Mesendoderm (in vitro differentiated cells): ENCODE data around the gene DLG2.

ENCODE experiments used
- DNase-seq: peaks from one replicate; pipeline ENCODE4 v3.0.0; 2013
- H2AK5ac ChIP-seq: 2 replicates; pipeline ENCODE4 v1.6.1; 2013; ENCODE audit warnings: low read length, inconsistent platforms
- H2BK120ac ChIP-seq: 2 replicates; pipeline ENCODE4 v1.6.1; 2013; ENCODE audit warnings: low read depth, mild to moderate bottlenecking, low read length, moderate library complexity, mixed read lengths
- H2BK15ac ChIP-seq: replicated peaks from 2 replicates; pipeline ENCODE4 v1.6.1; 2013; ENCODE audit warnings: low read depth, mild to moderate bottlenecking, moderate library complexity
- H2BK5ac ChIP-seq: 2 replicates; pipeline ENCODE4 v1.6.1; 2013; ENCODE audit warnings: low read length, inconsistent platforms
- H3K18ac ChIP-seq: 2 replicates; pipeline ENCODE4 v1.6.1; 2013; ENCODE audit warnings: mild to moderate bottlenecking, low read length, mixed read lengths
- H3K23ac ChIP-seq: one replicate; pipeline ENCODE4 v1.6.1; 2013; ENCODE audit warnings: low read length
- H3K27ac ChIP-seq: 2 replicates; pipeline ENCODE4 v1.5.1; 2013; ENCODE audit warnings: low read depth, mild to moderate bottlenecking, inconsistent platforms, low read length, moderate library complexity
- H3K27me3 ChIP-seq: 2 replicates; pipeline ENCODE4 v1.6.1; 2013; ENCODE audit warnings: low read length, control low read depth, mild to moderate bottlenecking, inconsistent platforms; ENCODE audit not compliant: insufficient read depth, poor library complexity
- H3K36me3 ChIP-seq: 2 replicates; pipeline ENCODE4 v1.6.1; 2013; ENCODE audit warnings: low read length, inconsistent platforms; ENCODE audit not compliant: control insufficient read depth, insufficient read depth
- H3K4ac ChIP-seq: one replicate; pipeline ENCODE4 v1.6.1; 2013; ENCODE audit warnings: low read depth, mild to moderate bottlenecking, low read length, moderate library complexity
- H3K4me1 ChIP-seq: 2 replicates; pipeline ENCODE4 v1.6.1; 2013; ENCODE audit warnings: low read depth, low read length, inconsistent platforms; ENCODE audit not compliant: control insufficient read depth
- H3K4me2 ChIP-seq: 2 replicates; pipeline ENCODE4 v1.6.1; 2013; ENCODE audit warnings: low read length
- H3K4me3 ChIP-seq: 2 replicates; pipeline ENCODE4 v1.5.1; 2013; ENCODE audit warnings: mild to moderate bottlenecking, low read length
- H3K56ac ChIP-seq: one replicate; pipeline ENCODE4 v1.6.1; 2013; ENCODE audit warnings: low read length
- H3K79me1 ChIP-seq: 2 replicates; pipeline ENCODE4 v1.6.1; 2013; ENCODE audit warnings: low read length, inconsistent platforms
- H3K79me2 ChIP-seq: 2 replicates; pipeline ENCODE4 v1.6.1; 2013; ENCODE audit warnings: mild to moderate bottlenecking, low read length; ENCODE audit not compliant: control insufficient read depth, insufficient read depth
- H3K9ac ChIP-seq: 2 replicates; pipeline ENCODE4 v1.6.1; 2013; ENCODE audit warnings: low read length, inconsistent platforms
- H4K5ac ChIP-seq: one replicate; pipeline ENCODE4 v1.6.1; 2013; ENCODE audit warnings: low read length
- H4K8ac ChIP-seq: one replicate; pipeline ENCODE4 v1.6.1; 2013; ENCODE audit warnings: low read depth, mild to moderate bottlenecking, control low read depth, low read length, moderate library complexity
- WGBS: extraction: QIAGEN DNeasy Blood & Tissue Kit; methylation state at CpG from one replicate; pipeline ENCODE4 v1.1.7; 2013; ENCODE audit warnings: low lambda C conversion rate, missing lambda C conversion rate; ENCODE audit not compliant: insufficient coverage; ENCODE audit errors: extremely low coverage; 5-methylcytosine and 5-hydroxymethylcytosine counted together

Gene DLG2

DNA sequence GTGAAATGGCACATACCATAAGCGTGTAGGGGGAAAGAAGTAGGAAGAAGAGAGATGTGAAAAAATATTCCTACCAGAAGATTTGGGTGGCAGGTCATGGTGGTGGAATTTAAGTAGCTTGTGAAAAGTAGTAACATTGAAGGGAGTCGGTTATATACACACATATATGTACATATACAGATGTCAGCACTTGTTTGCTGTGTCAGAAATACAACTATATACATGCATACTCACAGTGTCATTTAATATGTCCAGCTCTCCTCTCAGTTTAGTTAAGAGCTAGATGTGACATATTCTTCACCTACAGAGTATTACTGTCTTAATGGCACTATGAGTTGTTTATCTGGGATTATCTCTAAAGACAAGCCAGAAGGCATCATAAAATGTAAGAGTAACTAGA is 1353.6 kb downstream of the DLG2 start:
- WGBS: no CpG with 5 or more reads among the region's 2 CpGs

DNA sequence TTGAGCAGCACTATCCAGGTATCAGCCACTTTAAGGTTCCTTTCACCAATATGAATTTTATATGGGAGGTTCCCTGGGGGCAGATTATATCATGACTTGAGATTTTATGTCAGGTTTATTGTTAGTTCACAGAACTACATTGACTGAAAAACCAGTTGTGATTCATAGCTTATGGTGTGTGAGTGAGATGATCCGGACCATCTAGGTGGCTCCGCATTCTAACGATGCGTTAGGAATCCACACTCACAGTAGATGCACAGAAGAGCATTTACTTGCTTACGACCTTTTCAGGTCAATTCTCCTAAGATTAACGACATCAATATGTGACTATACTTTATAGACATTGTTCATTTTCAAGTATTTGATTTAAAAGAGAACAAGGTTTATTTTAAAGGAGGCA is 1356.7 kb downstream of the DLG2 start:
- Histone ChIP-seq H2AK5ac (no peak overlapping the region), H3K4me1 (no peaks in the 10 kb centered on the region), H2BK15ac (no peak overlapping the region), H3K79me2 (no peaks in the 10 kb centered on the region), H3K23ac (no peak overlapping the region), H3K4me2 (no peak overlapping the region), H3K27me3 (no peaks in the 10 kb centered on the region), H3K4me3 (no peak overlapping the region), H3K56ac (no peak overlapping the region), H3K4ac (no peak overlapping the region), H3K18ac (no peak overlapping the region), H2BK120ac (no peak overlapping the region), H3K36me3 (no peaks in the 10 kb centered on the region), H4K8ac (no peak overlapping the region), H4K5ac (no peak overlapping the region), H3K27ac (no peak overlapping the region), H3K9ac (no peak overlapping the region), H2BK5ac (no peak overlapping the region), H3K79me1 (no peaks in the 10 kb centered on the region)
- no peak for DNase-seq
- WGBS: no CpG with 5 or more reads among the region's 6 CpGs

More for the DNA sequence above, 1353.6 kb downstream of the DLG2 start:
- H3K79me1 ChIP-seq: no peaks in the 10 kb centered on the region
- no peaks in the 10 kb centered on the region for H3K79me2 ChIP-seq
- no peak overlapping the region for H3K18ac ChIP-seq
- no peak overlapping the region for H4K8ac ChIP-seq
- H3K4me2 ChIP-seq: no peak overlapping the region
- H3K36me3 ChIP-seq: no peaks in the 10 kb centered on the region
- no peak overlapping the region for H4K5ac ChIP-seq
- no peak overlapping the region for H3K27ac ChIP-seq
- H2BK5ac ChIP-seq: no peak overlapping the region
- no peak overlapping the region for H3K4ac ChIP-seq
- no peak overlapping the region for H3K9ac ChIP-seq
- H2BK15ac ChIP-seq: no peak overlapping the region
- H3K4me3 ChIP-seq: no peak overlapping the region
- no peak for DNase-seq
- H3K56ac ChIP-seq: no peak overlapping the region
- H3K4me1 ChIP-seq: no peaks in the 10 kb centered on the region
- H2AK5ac ChIP-seq: no peak overlapping the region
- H3K27me3 ChIP-seq: no peaks in the 10 kb centered on the region
- H3K23ac ChIP-seq: no peak overlapping the region
- H2BK120ac ChIP-seq: no peak overlapping the region

DNA sequence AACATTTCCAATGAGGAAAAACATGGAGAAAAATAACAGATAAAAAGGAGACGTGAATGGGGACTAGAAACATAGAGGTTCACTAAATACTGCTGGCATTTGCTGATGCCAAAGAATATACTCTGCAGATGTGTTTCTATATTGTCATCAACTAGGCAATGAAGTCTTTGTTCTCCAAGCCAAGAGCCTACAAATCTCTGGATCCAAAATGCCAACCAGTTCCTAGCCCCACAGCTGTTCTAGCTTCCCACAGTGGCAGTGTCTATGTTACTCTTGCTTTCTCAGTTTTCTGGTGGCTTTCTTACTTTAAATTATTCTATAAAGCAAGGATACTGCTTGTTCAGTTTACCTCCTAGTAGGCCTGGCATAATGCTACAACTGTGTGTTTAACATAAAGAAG is 1363.1 kb downstream of the DLG2 start:
- H3K79me2 ChIP-seq: no peaks in the 10 kb centered on the region
- H4K8ac ChIP-seq: no peak overlapping the region
- no peaks in the 10 kb centered on the region for H3K4me1 ChIP-seq
- H2BK5ac ChIP-seq: no peak overlapping the region
- H3K4me2 ChIP-seq: no peak overlapping the region
- no peaks in the 10 kb centered on the region for H3K79me1 ChIP-seq
- no peak overlapping the region for H2AK5ac ChIP-seq
- no peak overlapping the region for H2BK15ac ChIP-seq
- no peak for DNase-seq
- H3K23ac ChIP-seq: no peak overlapping the region
- no peak overlapping the region for H4K5ac ChIP-seq
- no peak overlapping the region for H3K27ac ChIP-seq
- no peaks in the 10 kb centered on the region for H3K36me3 ChIP-seq
- H3K4me3 ChIP-seq: no peak overlapping the region
- H3K18ac ChIP-seq: no peak overlapping the region
- no CpG with 5 or more reads among the region's 1 CpG for WGBS
- H3K4ac ChIP-seq: no peak overlapping the region
- H3K9ac ChIP-seq: no peak overlapping the region
- peaks cover 2% of the 10 kb centered on the region for H3K27me3 ChIP-seq
- no peak overlapping the region for H3K56ac ChIP-seq
- no peak overlapping the region for H2BK120ac ChIP-seq

DNA sequence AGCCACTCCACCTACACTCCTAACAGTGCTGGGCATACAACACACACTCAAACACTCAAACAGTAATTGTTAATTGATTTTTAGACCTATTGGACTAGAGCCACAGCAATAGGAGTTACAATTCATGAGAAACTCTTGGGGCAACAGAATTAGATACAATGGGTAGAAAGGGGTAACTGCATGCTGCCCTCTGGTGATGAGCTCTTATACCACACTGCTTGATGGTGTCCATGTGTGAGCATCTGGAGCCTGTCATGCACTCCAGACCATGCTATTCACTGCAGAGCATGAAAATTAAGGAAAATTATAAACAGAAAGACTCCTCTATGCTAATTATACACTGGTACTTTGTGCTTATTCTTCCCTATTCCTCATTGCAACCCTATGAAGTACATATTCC is 1365.4 kb downstream of the DLG2 start:
- H3K79me2 ChIP-seq: no peaks in the 10 kb centered on the region
- H3K4me2 ChIP-seq: no peak overlapping the region
- no peak overlapping the region for H2BK15ac ChIP-seq
- no peaks in the 10 kb centered on the region for H3K79me1 ChIP-seq
- H2BK5ac ChIP-seq: no peak overlapping the region
- H3K56ac ChIP-seq: no peak overlapping the region
- H4K8ac ChIP-seq: no peak overlapping the region
- H3K4me1 ChIP-seq: no peaks in the 10 kb centered on the region
- no peak overlapping the region for H2AK5ac ChIP-seq
- H3K23ac ChIP-seq: no peak overlapping the region
- H3K18ac ChIP-seq: no peak overlapping the region
- peak; percentile 46 for DNase-seq
- no peak overlapping the region for H3K4me3 ChIP-seq
- H3K4ac ChIP-seq: no peak overlapping the region
- H3K27ac ChIP-seq: no peak overlapping the region
- H4K5ac ChIP-seq: no peak overlapping the region
- H3K36me3 ChIP-seq: no peaks in the 10 kb centered on the region
- peaks cover 2% of the 10 kb centered on the region for H3K27me3 ChIP-seq
- no peak overlapping the region for H2BK120ac ChIP-seq
- no peak overlapping the region for H3K9ac ChIP-seq

DNA sequence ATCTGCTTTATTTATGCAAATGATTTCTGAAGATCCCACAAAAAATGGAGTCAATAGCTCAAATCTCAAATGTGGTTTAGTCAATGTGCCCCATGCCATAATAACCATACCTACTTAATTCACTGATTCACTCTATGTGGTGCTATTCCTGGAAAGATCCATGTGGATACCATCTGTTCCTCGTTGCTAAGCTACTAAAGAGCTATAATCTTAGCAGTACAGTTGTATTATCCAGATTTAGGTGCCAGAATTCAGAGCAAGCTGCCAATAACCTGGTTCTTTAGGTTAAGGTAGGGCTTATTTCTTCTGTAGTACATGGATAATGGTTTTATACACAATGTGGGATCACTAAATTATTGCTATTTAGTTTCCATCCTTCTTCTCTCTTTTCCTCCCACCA is 1366.3 kb downstream of the DLG2 start:
- Histone ChIP-seq H3K4me2 (no peak overlapping the region), H3K27ac (no peak overlapping the region), H2AK5ac (no peak overlapping the region), H3K4me1 (no peaks in the 10 kb centered on the region), H3K79me1 (no peaks in the 10 kb centered on the region), H3K27me3 (peaks cover 2% of the 10 kb centered on the region), H2BK120ac (no peak overlapping the region), H2BK5ac (no peak overlapping the region), H3K23ac (no peak overlapping the region), H4K8ac (no peak overlapping the region), H3K79me2 (no peaks in the 10 kb centered on the region), H3K9ac (no peak overlapping the region), H3K4ac (no peak overlapping the region), H3K56ac (no peak overlapping the region), H3K18ac (no peak overlapping the region), H3K36me3 (no peaks in the 10 kb centered on the region), H3K4me3 (no peak overlapping the region), H4K5ac (no peak overlapping the region), H2BK15ac (no peak overlapping the region)
- no CpG with 5 or more reads among the region's 1 CpG for WGBS
- no peak for DNase-seq

DNA sequence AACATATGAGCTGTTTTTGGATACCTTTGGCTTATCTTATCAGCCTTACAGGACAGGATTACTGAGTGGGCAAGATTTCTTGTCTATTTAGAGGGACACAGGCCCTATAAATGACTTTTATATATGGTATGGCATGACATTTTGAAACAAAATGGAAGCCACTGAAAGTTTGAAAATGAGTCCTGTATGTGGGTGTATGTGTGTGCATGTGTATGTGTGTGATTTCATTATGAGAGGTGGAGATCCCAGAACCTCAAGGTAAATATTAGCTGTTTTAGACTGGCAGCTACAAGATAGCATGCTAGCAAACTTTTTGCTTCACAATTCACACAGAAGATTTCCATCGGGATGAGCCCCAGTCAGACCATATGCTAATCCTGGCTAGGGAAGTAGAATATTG is 1370.5 kb downstream of the DLG2 start:
- no peak overlapping the region for H3K9ac ChIP-seq
- no peak overlapping the region for H3K23ac ChIP-seq
- no peaks in the 10 kb centered on the region for H3K79me2 ChIP-seq
- H3K4me3 ChIP-seq: no peak overlapping the region
- DNase-seq: no peak
- no CpG with 5 or more reads among the region's 1 CpG for WGBS
- H3K56ac ChIP-seq: no peak overlapping the region
- H3K79me1 ChIP-seq: no peaks in the 10 kb centered on the region
- H2BK15ac ChIP-seq: no peak overlapping the region
- no peaks in the 10 kb centered on the region for H3K27me3 ChIP-seq
- H3K4ac ChIP-seq: no peak overlapping the region
- no peaks in the 10 kb centered on the region for H3K36me3 ChIP-seq
- H4K8ac ChIP-seq: no peak overlapping the region
- no peak overlapping the region for H3K4me2 ChIP-seq
- H3K18ac ChIP-seq: no peak overlapping the region
- H3K4me1 ChIP-seq: no peaks in the 10 kb centered on the region
- no peak overlapping the region for H2BK5ac ChIP-seq
- no peak overlapping the region for H4K5ac ChIP-seq
- no peak overlapping the region for H3K27ac ChIP-seq
- no peak overlapping the region for H2AK5ac ChIP-seq
- H2BK120ac ChIP-seq: no peak overlapping the region
